HG03060 (cell line): ENCODE data around the gene BOC.

ENCODE experiments used
- ATAC-seq: cut with Tn5 transposase; IDR thresholded peaks from one replicate; pipeline ENCODE4 v1.9.1; 2021; ENCODE audit warnings: low read depth, moderate number of reproducible peaks; ENCODE audit not compliant: unreplicated experiment

The BOC gene

GRCh38 chr3:113268942-113269341 lies 57.6 kb downstream of the BOC start:
- no peak for ATAC-seq

GRCh38 chr3:113269661-113270060 lies 58.3 kb downstream of the BOC start:
- no peak for ATAC-seq

- ATAC-seq, result no peak
These were observed 58.7 kb downstream of the BOC start for GRCh38 chr3:113270068-113270467.

GRCh38 chr3:113270786-113271185 lies 59.4 kb downstream of the BOC start:
- no peak for ATAC-seq

- ATAC-seq, result no peak
These were observed 59.8 kb downstream of the BOC start for GRCh38 chr3:113271189-113271588.

GRCh38 chr3:113271594-113272384 lies 60.4 kb downstream of the BOC start:
- ATAC-seq, result no peak

- ATAC-seq, result no peak
These were observed 61.0 kb downstream of the BOC start for GRCh38 chr3:113272385-113272779.

GRCh38 chr3:113273011-113273410 lies 61.7 kb downstream of the BOC start:
- no peak for ATAC-seq

- no peak for ATAC-seq
These were observed 62.4 kb downstream of the BOC start for GRCh38 chr3:113273604-113274378.

- ATAC-seq, result no peak
These were observed 63.3 kb downstream of the BOC start for GRCh38 chr3:113274425-113275257.

- ATAC-seq, result no peak
These were observed 63.9 kb downstream of the BOC start for GRCh38 chr3:113275258-113275556.

- no peak for ATAC-seq
These were observed 64.2 kb downstream of the BOC start for GRCh38 chr3:113275583-113275928.

- ATAC-seq, result no peak
These were observed 64.8 kb downstream of the BOC start for GRCh38 chr3:113275929-113276750.

GRCh38 chr3:113276751-113277080 lies 65.4 kb downstream of the BOC start:
- ATAC-seq, result no peak

GRCh38 chr3:113277414-113277813 lies 66.1 kb downstream of the BOC start:
- ATAC-seq, result peak; percentile 52

- no peak for ATAC-seq
These were observed 66.7 kb downstream of the BOC start for GRCh38 chr3:113277941-113278598.

GRCh38 chr3:113278599-113278955 lies 67.2 kb downstream of the BOC start:
- no peak for ATAC-seq

GRCh38 chr3:113279686-113280085 lies 68.3 kb downstream of the BOC start:
- ATAC-seq, result no peak

GRCh38 chr3:113283306-113283705 lies 71.9 kb downstream of the BOC start:
- no peak for ATAC-seq

GRCh38 chr3:113284453-113285050 lies 73.2 kb downstream of the BOC start:
- no peak for ATAC-seq
